Right ventricle myocardium inferior (tissue), 1 donor: ENCODE results near the gene PPARA. TPM values are rescaled to one million over a fixed set of nuclear protein-coding genes. Genes with fewer than 3 reads are reported as not detected.

Experiments used
- ATAC-seq: fragments of 200-7000 bp; cut with Tn5 transposase; one replicate; pipeline ENCODE4 v1.9.1; 2020; ENCODE audit warnings: mild to moderate bottlenecking, moderate library complexity
- DNase-seq: peaks from one replicate; pipeline ENCODE4 v3.0.0; 2021; ENCODE audit errors: missing footprints
- intact Hi-C: fragments of 100-400 bp; cut with DNase I; formaldehyde crosslinking; loops from one replicate; pipeline ENCODE4 v1.11.0; 2022
- total RNA-seq: library from RNA; stranded (reverse); fragmentation: NEBNext Ultra II Directional; extraction: Animal tissue kit (Norgen Biotek cat#: 25700); gene quantifications from one replicate; pipeline ENCODE4 v1.2.1, GENCODE V29; 2021
- donor health status: DM: no; HTN: yes; CAD: no; lungs with severe emphysema.

Gene PPARA
- total RNA-seq, 1 donor from 2014 or later = 70.5 TPM

DNA sequence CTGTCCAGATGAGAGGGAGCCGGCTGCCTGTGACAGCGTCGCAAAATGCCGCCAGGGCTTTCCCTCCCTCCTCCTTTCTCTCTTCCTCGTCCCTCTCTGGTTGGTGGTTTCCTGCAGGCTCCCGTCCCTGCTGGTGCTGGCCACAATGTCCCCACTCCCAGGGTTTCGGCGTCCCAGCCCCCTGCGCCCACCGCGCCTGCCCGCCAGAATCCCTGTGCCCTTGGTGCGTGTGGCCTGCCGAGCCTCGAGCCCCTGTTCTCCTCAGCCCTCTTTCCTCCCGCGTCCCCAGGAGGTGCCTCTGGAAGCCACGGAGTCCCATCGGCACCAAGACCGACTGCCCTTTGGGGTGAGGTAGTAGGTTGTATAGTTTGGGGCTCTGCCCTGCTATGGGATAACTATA is 37.9 kb upstream of the PPARA start:
- no peak for DNase-seq

DNA sequence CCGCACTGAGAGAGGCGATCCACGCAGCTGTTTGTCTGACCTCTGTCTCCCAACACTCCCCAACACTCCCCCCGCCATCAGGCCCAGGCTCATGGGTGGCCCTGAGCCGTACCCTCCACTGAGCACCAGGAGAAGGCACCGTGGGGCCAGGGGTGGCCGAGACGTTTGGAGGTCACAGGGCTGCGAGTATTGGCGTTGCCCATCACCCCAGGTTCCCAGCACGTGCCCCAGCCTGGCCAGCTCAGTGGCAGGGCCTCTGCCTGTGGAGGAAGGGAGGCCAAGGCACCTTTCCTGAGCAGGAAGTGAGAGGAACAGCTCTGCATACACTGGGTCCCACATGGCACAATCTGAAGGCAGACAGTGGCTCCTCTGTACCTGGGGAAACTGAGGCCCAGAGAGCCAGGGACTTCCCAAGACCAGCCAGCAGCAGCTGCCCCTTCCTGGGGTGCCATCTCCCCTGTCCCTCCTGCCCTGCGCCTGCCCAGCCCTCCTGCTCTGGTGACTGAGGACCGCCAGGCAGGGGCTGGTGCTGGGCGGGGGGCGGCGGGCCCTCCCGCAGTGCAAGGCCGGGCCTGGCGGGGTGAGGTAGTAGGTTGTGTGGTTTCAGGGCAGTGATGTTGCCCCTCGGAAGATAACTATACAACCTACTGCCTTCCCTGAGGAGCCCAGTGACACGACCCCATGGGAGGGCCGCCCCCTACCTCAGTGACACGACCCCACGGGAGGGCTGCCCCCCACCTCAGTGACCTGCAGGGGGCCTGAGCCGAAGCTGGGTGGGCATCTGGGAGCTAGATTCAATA is 37.0 kb upstream of the PPARA start:
- DNase-seq = no peak
- intact Hi-C loops = loop anchor here (2.0 kb wide), 1 partner anchor 39 kb away; no protein-coding TSS in a partner anchor
- no peak for ATAC-seq

More for the DNA sequence above, 37.9 kb upstream of the PPARA start:
- no peak for ATAC-seq
- intact Hi-C loops = loop anchor here (2.0 kb wide), 1 partner anchor 38 kb away; no protein-coding TSS in a partner anchor

DNA sequence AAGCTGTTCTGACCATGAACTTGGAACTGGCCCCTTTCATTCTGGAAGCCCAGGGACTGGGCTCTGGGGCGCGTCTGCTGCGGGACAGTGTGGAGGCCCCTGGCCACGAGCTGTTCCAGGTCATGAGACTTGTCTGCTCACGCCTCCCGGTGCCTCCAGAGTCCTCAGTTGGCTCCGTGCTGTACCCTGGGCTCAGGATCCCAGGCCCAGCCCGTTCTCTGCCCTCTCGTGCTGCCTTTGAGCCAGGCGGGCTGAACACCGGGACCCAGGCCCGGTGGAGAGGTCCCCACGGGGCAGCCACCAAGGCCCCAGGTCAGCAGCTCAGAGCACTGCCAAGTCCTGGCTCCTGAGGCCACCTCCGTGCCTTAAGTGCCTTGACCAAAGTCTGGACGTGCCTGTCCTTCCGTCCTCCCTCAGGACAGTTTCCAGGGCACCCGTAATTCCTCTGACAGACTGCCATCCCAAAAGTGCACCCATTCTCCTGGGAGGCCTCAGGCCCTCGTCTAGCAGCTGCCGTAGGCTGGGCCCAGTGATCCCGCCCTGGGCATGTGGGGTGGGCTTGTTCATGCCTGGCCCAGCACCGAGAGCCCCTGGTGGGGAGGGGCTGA is 36.3 kb upstream of the PPARA start:
- intact Hi-C loops = loop anchor here (2.0 kb wide), 1 partner anchor 39 kb away; no protein-coding TSS in a partner anchor
- DNase-seq = no peak
- ATAC-seq = peak; percentile 45

DNA sequence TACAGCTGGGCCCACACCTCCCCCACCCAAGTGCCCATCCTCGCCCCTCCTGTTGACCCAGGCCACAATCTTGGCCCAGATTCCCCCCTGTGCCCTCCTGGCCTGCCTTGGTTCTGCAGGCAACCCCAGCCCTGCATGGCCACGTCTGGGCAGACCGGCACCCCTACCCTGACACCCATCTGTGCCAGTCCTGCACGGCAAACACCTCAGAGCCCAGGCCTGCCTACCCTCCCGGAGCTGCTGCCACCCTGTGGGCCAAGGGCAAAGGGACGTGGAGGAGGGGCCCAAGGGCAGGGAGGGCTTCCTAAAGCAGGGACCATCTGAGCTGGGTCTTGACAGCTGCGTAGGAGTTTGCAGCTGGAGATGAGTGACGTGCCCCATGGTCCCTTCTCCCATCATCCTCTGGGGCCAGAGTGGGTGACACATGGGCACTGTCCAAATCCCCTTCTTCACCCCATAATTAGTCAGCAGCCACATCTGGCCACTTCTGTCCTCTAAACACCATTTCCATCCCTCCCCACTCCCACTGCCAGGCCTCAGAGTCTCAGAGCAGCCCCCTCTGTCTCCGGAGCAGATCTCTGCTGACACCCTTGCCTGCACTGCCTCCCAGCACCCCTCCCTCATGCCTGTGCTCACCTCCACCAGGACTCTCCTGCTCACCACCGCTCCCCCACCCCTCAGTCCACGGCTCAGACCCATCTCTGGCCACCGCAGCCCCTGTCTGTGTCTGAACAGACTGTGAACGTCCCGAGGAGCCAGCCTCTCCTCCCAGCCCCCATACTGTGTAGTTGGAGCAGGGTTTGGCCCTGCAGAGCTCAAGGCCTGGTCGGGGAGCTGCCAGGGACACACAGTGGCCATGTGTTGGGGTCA is 35.6 kb upstream of the PPARA start:
- DNase-seq (no peak), ATAC-seq (no peak)
- intact Hi-C loops = no loop called here

DNA sequence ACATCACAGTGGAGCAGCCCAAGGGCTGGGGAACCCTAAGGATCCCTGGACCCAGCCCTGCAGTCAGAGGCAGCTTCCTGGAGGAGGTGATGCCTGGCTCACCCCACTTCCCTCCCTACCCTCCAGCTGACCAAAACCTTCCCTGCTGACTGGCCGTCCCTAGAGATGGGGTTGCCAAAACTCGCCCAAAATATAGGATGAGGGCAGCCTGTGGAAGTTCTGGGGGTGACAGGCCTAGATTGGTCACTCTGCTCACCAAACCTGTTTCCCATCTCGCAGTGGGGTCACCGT is 35.0 kb upstream of the PPARA start:
- DNase-seq (no peak), ATAC-seq (no peak)
- intact Hi-C loops = no loop called here

DNA sequence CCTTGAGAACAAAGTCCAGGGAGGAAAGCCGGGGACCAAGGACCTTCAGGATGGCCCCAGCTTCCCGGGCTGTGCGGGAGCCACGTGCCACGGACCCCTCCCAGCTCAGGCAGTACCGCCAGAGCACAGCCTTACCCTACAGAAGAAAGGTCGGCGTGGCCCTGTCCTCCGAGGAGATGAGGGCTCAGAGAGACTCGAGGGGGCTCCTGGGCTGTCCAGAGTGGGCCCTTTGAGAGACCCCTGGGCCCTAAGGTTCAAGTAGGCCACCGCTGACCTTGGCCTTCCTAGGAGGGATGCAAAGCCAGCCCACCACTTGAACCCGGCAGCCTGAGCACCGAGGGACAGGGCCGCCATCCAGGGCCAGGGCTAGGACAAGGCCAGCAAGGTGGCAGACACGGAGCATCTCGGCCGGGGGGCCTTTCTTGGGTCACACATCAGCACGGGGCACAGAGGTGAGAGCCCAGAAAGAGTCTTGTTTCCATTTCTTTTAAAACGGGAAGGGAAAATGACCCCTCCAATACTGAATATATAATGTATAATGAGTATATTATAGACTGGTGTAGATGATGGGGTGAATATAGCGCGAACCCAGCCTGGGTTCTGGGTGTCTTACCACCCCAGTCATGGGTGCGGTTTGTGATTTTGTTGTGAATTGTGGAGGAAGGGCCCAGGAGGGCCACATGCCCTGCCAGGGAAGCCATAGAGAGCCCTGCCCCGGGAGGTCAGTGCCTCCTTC is 34.4 kb upstream of the PPARA start:
- DNase-seq (no peak), ATAC-seq (peak; percentile 1)
- intact Hi-C loops = loop anchor here (1.0 kb wide), 2 partner anchors 110 to 121 kb away; no protein-coding TSS in a partner anchor

DNA sequence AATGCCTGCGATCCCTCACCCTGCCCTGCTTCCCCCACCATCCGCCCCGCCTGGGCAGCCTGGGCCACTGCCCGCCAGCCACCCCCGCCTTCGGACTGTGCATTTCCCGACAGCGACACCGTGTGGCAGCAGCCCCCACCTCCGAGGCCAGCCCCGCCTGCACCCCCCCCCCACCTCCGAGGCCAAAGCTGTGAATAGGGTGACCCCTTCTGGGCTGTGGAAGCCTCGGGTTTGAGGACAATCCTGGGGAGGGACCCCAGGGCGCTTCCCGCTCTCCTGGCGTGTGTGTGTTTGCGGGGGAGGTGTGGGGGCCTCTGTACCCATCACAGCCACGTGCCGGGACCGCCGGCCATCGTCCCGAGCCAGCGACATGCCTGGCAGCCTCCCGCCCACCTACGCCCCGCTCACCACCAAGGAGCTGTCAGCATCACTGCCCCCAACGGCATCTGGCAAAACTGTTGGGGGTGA is 33.8 kb upstream of the PPARA start:
- intact Hi-C loops = loop anchor here (1.0 kb wide), 2 partner anchors 110 to 121 kb away; no protein-coding TSS in a partner anchor
- DNase-seq (peak; percentile 96), ATAC-seq (peak; percentile 80)

DNA sequence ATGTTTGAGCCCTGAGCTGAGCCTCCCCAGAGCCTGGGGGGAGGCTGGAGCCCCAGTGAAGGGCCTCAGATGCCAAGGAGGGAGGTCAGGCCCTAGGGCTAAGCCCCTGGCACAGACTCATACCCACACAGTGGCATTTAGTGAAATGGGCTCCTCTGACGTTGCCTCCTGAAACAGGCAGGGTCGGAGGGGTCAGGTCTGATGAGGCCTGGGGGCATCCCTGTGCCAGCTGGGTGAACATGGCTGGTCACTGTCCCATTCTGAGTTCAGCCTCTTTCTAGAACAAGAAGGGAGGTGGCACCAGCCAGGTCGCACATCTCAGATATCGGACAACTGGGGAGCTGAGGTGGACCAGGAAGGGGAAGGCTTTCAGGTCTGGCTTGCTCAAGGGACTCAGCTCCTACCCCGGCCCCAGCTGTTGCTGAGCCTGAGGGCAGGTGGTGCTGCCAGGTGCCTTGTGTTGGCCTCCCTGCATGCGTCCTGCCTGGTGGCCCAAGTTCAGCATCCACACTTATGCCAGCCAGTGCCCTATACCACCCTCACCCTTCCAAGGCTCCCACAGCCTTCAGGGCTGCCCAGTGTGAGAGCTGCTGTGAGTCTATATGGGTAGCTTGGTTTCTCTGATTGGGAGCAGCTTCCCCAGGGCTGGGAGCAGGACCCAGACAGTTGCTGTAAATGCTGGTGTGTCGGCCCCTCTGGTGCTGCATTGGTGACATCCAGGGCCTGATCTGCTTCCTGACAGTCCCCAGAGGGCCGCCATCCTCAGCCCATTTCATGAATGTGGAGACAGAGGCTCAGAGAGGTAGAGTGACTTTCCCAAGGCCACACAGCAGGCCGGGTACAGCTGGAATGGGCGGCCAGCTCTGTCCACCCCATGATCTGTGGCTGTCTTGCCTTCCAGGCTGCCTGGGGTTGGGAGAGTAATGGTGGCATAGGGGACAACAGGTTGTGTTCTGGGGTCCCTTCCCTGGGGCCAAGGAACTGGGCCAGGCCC is 32.8 kb upstream of the PPARA start:
- ATAC-seq (no peak), DNase-seq (no peak)
- intact Hi-C loops = no loop called here

DNA sequence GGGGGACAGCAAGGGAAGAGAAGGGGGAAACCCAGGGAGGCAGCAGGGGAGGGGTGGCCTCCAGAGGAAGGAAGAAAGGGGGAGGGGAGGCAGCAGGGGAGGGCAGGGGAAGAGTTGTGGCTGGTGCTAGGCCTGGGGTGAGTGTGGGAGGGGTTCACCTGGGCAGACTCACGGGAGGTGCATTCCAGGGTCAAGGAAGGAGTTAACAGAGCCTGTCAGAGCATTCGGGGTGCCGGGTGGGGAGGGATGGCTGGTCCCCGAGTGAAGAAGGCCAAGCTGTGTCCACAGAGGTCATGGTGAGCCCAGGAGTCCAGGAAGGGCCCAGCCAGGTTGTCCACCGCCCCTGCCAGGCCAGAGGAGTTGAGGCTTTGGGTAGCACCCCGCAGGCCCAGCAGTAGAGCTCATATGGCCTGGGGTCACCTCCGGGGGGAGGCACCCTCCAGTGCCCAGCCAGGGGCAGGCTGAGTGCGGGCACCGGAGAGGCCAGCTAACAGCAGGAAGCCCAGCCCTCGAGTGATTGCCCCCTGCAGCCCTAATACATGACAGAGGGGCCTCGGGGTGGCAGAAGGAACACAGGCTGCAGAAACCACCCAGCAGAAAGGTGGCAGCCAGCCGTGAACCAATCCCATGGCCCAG is 31.1 kb upstream of the PPARA start:
- no peak for DNase-seq
- ATAC-seq = no peak
- intact Hi-C loops = no loop called here

DNA sequence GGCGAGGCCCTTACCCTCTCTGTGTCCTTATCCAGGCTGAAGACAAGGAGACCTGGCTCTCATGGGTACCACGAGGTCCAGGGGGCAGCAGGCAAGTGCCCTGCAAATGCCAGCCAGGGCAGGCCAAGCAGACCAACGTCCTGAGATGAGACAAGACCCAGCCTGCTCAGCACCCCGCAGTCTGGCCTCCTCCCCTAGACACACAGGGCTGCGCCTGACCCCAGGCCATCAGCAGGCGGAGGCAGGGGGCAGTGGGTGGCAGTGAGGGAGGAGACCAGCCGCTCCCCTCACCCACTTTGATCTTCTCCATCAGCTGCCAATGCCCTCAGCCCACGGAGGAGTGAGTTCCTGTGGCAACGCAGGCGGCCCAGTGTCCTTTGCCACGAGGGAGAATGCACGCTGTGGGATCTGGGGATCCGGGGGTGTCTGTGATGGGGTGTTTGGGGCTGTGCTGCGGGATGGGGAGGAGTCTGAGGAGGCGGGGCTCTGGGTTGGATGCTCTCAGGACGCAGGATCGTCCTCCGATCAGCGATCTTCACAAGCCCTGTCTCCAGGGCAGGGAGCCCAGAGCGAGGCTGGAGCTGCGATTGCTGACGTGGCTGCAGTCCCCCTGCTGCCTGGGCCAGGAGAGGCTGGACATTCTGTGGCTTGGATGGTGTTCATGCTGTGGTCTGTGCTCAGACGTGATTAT is 30.5 kb upstream of the PPARA start:
- DNase-seq = peak; percentile 78
- peak; percentile 15 for ATAC-seq

DNA sequence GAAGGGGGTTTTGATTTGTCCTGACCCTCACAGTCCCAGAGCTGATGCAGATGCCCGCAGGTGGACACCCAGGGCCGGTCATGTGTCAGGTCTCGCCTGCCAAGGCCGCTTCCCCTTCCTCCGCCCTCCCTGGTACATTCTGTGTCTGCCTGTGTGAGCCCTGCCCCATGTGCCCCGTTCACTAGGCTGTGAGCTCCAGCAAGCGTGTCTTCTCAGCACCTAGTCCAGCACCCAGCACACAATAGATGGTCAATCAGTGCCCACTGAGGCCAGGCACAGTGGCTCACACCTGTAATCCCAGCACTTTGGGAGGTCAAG is 29.9 kb upstream of the PPARA start:
- intact Hi-C loops = loop anchor here (5.0 kb wide), 2 partner anchors 177 to 422 kb away; partner anchors contain the start of gene GTSE1
- ATAC-seq (no peak), DNase-seq (no peak)

More for the DNA sequence above, 30.5 kb upstream of the PPARA start:
- intact Hi-C loops = loop anchor here (5.0 kb wide), 2 partner anchors 177 to 422 kb away; partner anchors contain the start of gene GTSE1

DNA sequence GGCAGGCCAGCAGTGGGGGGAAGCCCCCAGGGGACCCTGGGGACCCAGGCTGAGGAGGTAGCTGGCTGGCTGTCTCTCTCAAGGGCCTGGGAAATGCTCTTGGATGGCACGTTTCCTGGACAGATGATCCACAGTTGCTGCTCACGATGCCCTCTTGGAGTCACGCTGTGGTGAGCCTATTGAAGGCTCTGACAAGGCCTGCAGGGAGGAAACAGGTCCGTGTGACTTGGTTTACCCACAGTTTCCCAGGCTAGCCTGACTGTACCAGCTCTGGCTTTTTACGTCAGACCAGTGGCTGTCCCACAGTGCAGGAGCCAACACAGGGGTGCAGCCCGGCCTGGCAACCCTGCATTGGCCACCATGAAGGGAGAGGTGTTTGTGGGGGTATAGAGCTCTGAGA is 29.2 kb upstream of the PPARA start:
- ATAC-seq (no peak), DNase-seq (no peak)
- intact Hi-C loops = loop anchor here (5.0 kb wide), 2 partner anchors 176 to 421 kb away; partner anchors contain the start of gene GTSE1

DNA sequence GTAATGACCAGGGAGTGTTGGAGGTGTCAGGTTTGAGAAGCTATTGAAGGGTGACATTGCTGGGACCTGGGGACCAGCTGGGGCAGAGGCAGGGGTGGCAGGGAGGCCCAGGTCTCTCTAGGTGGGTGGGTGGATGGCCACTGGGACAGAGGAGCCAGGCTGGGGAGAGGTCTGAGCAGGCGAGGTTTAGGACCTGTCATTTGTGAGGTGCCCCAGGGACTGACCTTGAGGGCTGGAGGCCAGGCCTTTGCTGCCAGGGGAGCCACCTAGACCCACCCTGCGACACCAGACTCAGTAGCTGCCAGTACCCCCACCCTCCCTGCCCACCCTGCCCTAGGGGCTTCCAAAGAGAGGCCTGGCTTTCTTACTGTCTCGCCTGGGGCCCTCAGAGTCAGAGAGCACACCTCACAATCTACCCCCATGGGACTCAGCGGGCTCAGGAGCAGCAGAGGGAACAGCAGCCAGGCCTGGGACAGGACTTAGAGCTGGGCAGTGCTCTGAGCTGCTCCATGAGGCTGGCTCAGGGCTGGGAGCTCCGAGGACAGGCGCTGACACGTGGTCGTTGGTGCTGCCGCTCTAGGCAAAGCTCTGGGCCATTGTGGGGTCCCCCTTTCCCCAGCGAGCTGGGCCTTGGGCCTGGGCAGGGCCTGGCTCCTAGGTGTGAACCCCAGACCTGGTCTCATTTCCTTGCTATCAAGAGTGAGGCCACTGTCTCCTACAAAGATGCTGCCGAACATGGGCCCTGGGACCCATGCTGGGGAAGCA is 28.6 kb upstream of the PPARA start:
- intact Hi-C loops = loop anchor here (1.0 to 5.0 kb wide), 3 partner anchors 176 to 421 kb away; partner anchors contain the start of gene GTSE1
- ATAC-seq (no peak), DNase-seq (no peak)

DNA sequence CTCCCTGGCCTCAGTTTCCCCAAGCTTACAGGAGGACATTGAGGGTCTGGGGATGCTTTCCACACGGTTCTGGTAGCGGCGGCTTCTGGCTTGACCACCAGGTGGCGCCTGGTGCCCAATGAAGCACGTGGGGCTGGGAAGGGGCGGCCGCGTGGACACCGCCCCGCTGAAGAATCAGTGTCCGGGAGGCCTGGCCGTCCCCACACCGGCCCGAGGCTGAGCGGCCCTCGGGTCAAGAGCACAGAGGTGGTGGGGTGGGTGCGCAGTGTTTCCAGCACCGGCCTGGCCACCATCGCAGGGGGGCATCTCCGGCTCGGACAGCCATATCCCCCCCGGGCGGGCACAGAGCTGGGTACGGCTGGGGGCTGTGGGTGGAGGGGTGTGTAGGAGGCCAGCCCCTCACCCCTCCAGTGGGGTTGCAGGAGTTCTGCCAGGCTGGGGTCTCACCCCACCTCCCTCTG is 27.8 kb upstream of the PPARA start:
- intact Hi-C loops = loop anchor here (1.0 to 5.0 kb wide), 3 partner anchors 175 to 420 kb away; partner anchors contain the start of gene GTSE1
- ATAC-seq = peak; percentile 57
- peak; percentile 90 for DNase-seq

DNA sequence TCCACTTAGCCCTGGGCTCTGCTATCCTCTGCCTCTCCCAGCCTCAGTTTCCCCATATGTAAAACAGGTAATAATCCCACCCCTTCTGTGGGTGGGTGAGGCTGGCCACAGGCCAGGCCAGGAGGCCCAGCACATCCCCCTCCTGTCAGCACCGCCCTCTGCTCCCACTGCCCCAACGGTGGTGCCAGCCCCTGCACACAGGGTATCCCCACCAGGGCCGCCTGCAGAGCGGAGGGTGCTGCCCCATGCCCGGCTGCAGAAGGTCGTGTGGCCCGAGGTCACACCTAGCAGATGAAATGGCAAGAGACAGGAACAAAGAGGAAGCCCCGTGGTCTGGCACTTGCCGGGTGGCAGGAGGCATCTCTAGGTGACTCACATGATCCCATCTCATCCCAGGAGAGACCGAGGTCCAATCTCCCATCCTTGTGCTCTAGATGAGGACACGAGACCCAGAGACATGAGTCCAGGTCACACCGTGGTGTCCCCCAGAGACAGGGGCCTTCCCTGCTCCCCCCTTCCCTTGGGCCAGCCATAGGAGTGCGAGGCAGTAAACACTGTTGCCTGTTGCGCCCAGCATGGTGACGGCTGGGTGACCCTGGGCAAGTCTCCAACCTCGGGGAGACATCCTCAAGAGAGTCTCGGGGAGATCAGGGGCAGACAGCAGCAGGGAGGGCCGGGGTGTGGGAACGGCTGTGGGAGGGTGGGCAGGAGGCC is 27.2 kb upstream of the PPARA start:
- intact Hi-C loops = loop anchor here (1.0 to 5.0 kb wide), 3 partner anchors 174 to 419 kb away; partner anchors contain the start of gene GTSE1
- no peak for DNase-seq
- no peak for ATAC-seq
